Endometrial microvascular endothelial cells (primary cell): Measurements from ENCODE around the gene PTPRH. TPM values are rescaled to one million over a fixed set of nuclear protein-coding genes. Genes with fewer than 3 reads are reported as not detected.

Source experiments
- in situ Hi-C: cut with HindIII; loops from 2 replicates; pipeline ENCODE4 v1.10.0; 2017; ENCODE audit warnings: low sequenced_read_pairs, low pct_unique_long_range_greater_than_20kb; ENCODE audit errors: inconsistent ontology term
- total RNA-seq: library from RNA; depleted of rRNA; stranded (reverse); fragments of >200 nt; gene quantifications from one replicate; pipeline ENCODE4 v1.2.3, GENCODE V29; 2015; ENCODE audit errors: inconsistent ontology term

The PTPRH gene
- 1.9 TPM for total RNA-seq

GRCh38 chr19:55208880-55209692 is at the start of gene PTPRH:
TSS of gene PTPRH (minus strand) at chr19:55209501. CDS start at chr19:55209433, 68 bp downstream.
- in situ Hi-C loops: no loop called here

GRCh38 chr19:55258476-55258827 is 49.2 kb upstream of the PTPRH start:
- in situ Hi-C loops: no loop called here

- in situ Hi-C loops: no loop called here
Observed at GRCh38 chr19:55257461-55258420, 48.4 kb upstream of the PTPRH start.

- in situ Hi-C loops: no loop called here
Observed at GRCh38 chr19:55256562-55257460, 47.5 kb upstream of the PTPRH start.

GRCh38 chr19:55255618-55256423 is 46.5 kb upstream of the PTPRH start:
- in situ Hi-C loops: no loop called here

- in situ Hi-C loops: no loop called here
Observed at GRCh38 chr19:55254625-55254977, 45.3 kb upstream of the PTPRH start.

- in situ Hi-C loops: no loop called here
Observed at GRCh38 chr19:55253842-55254624, 44.7 kb upstream of the PTPRH start.

GRCh38 chr19:55252760-55253663 is 43.7 kb upstream of the PTPRH start:
- in situ Hi-C loops: no loop called here

GRCh38 chr19:55251341-55252081 is 42.2 kb upstream of the PTPRH start:
- in situ Hi-C loops: no loop called here

- in situ Hi-C loops: no loop called here
Observed at GRCh38 chr19:55250262-55251036, 41.1 kb upstream of the PTPRH start.

- in situ Hi-C loops: no loop called here
Observed at GRCh38 chr19:55249841-55250240, 40.5 kb upstream of the PTPRH start.

- in situ Hi-C loops: no loop called here
Observed at GRCh38 chr19:55248704-55249103, 39.4 kb upstream of the PTPRH start.

GRCh38 chr19:55248166-55248675 is 38.9 kb upstream of the PTPRH start:
- in situ Hi-C loops: no loop called here

GRCh38 chr19:55247621-55248099 is 38.4 kb upstream of the PTPRH start:
- in situ Hi-C loops: no loop called here
